Activated naive CD8-positive, alpha-beta T cell treated with anti-CD3 and anti-CD28 coated beads, Interleukin-2, amount 50 U/mL, for 24 hours (primary cell): ENCODE results near the gene CHSY3.
"Not testable (repeated sequence)": the region's sequence is repeated elsewhere in the genome, so short reads cannot be mapped to it uniquely, and the experiment has no call there.

Experiments
- ATAC-seq: fragments of 150-1000 bp; cut with Tn5 transposase; one replicate; pipeline ENCODE4 v1.10.0; 2021
- DNase-seq: peaks from one replicate; pipeline ENCODE4 v3.0.0; 2021
- H3K27ac Mint-ChIP-seq: one replicate; pipeline ENCODE4 v1.8.0; 2021; ENCODE audit warnings: mild to moderate bottlenecking, mixed read lengths
- H3K27me3 Mint-ChIP-seq: one replicate; pipeline ENCODE4 v1.8.0; 2021; ENCODE audit warnings: mixed read lengths
- H3K36me3 Mint-ChIP-seq: one replicate; pipeline ENCODE4 v1.8.0; 2021; ENCODE audit warnings: low read depth, mixed read lengths
- H3K4me1 Mint-ChIP-seq: one replicate; pipeline ENCODE4 v1.8.0; 2021; ENCODE audit warnings: mixed read lengths
- H3K4me3 Mint-ChIP-seq: one replicate; pipeline ENCODE4 v1.8.0; 2021; ENCODE audit warnings: mild to moderate bottlenecking, moderate library complexity, mixed read lengths
- H3K9me3 Mint-ChIP-seq: one replicate; pipeline ENCODE4 v1.8.0; 2021; ENCODE audit warnings: mixed read lengths

CHSY3 gene

DNA sequence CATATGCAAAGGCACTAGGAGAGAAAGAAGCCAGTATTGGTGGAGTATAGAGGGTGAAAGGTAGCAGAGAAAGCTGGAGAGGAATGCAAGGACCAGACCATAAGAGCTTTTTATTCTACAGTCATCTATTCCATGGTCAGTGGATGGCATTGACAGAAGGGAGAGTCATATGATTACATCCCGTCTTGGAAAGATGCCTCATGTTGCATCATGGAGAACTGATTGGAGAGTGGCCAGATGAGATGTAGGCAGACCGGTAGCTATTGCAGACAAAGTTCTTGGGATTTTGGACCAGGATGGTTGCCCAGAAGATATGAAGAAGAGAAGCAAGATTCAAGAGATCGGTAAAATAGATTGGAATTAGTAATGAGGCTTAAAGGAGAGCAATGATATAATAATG is 260.7 kb downstream of the CHSY3 start:
- DNase-seq (no peak), ATAC-seq (no peak)
- H3K27me3 Mint-ChIP-seq, result peaks cover 5% of the 10 kb centered on the region
- H3K9me3 Mint-ChIP-seq, result no peaks in the 10 kb centered on the region
- no peak overlapping the region for H3K4me3 Mint-ChIP-seq
- H3K36me3 Mint-ChIP-seq, result no peaks in the 10 kb centered on the region
- H3K27ac Mint-ChIP-seq, result no peak overlapping the region
- H3K4me1 Mint-ChIP-seq, result no peaks in the 10 kb centered on the region

DNA sequence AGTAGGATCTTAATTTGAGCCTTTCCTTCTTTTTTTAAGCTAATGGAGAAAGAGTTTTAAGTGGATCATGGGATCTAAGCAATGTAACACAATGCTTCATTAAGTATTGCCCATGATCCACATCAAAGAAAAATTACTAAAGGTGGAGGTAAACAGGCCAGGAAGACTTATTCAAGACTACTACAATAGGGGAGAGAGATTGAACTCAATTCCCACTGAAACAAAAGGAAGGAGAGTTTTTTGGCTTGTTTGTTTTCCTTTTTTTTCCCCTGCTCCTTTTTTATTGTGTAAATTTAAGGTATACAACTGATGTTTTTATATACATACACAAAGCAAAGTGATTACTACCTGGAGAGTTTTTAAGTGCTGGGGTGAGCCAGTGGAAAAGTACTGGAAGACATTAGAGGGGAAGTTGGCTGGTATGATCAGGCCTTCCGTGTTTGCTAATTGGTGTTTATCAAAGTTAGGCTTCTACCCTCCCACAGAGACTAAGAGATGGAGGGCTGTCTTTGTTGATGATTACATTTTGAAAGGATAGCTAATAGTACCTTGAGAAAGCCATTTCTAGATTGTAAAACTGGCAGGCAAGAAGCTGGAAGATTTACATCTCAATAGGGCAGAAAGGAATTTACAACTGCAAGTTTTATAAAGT is 262.7 kb downstream of the CHSY3 start:
- Mint-ChIP-seq H3K4me3 (no peak overlapping the region), H3K27ac (no peak overlapping the region), H3K4me1 (no peaks in the 10 kb centered on the region), H3K36me3 (no peaks in the 10 kb centered on the region), H3K27me3 (no peaks in the 10 kb centered on the region), H3K9me3 (no peaks in the 10 kb centered on the region)
- no peak for DNase-seq
- no peak for ATAC-seq

DNA sequence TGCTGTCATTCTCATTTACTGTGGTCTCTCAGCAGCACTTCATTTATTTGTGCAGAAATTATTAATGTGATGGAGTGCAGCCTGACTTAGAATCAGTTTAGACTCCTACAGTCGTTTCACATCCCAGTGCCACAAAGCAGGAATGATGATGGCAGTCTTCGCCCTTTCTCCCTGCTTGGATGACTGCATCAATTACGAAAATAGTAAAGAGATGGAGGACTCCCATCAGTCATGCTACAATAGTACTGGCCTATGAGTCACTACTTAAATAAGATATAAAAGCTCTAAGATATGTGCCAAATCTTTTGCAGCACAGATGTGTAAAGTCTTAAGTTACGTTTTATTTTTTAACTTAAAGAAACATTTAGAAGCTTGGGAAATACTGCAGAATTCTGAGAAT is 263.9 kb downstream of the CHSY3 start:
- Mint-ChIP-seq H3K9me3 (no peaks in the 10 kb centered on the region), H3K4me3 (no peak overlapping the region), H3K36me3 (no peaks in the 10 kb centered on the region), H3K27me3 (no peaks in the 10 kb centered on the region), H3K27ac (no peak overlapping the region), H3K4me1 (no peaks in the 10 kb centered on the region)
- no peak for ATAC-seq
- DNase-seq, result no peak

DNA sequence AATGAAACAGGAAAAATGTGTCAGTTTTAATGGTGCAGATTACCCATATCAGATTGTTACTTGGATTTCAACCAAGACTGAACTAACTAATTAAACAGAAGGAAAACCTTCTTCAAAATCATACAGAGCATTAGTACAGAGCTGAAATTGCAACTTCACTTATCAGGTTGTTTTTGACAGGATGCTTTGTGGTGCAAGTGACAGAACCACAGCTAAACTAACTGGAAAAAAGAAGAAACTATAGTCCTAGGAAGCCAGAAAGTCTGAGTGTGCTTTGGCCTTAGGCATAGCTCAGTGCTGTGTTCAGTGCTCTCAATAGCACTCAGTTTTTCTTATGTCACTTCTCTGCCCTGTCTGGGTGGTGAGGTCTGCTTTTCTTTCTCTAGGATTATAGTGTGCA is 267.4 kb downstream of the CHSY3 start:
- no peaks in the 10 kb centered on the region for H3K4me1 Mint-ChIP-seq
- ATAC-seq (no peak), DNase-seq (no peak)
- no peaks in the 10 kb centered on the region for H3K36me3 Mint-ChIP-seq
- H3K27me3 Mint-ChIP-seq, result no peaks in the 10 kb centered on the region
- no peak overlapping the region for H3K27ac Mint-ChIP-seq
- H3K9me3 Mint-ChIP-seq, result no peaks in the 10 kb centered on the region
- no peak overlapping the region for H3K4me3 Mint-ChIP-seq

DNA sequence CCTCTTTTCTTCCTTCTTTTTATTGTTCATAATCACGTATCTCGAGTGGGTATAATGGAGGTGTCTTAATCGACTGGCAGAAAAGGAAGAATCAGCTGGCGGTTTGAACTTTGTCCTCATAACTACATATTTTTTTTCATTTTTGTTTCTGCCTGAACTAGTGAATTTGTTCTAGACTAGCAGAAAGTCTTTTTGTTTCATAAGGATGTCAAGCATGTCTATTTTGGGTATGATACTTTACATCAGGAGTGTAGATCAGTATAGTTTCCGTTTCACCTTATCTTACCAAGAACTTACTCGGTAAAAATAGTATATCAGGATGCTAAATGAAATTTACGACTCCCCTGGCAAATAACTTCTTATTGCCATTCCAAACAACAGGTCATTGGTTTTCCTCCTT is 278.9 kb downstream of the CHSY3 start:
- H3K27me3 Mint-ChIP-seq, result peaks cover 2% of the 10 kb centered on the region
- no peak for ATAC-seq
- no peaks in the 10 kb centered on the region for H3K36me3 Mint-ChIP-seq
- no peaks in the 10 kb centered on the region for H3K4me1 Mint-ChIP-seq
- DNase-seq, result no peak
- H3K27ac Mint-ChIP-seq, result no peak overlapping the region
- H3K4me3 Mint-ChIP-seq, result no peak overlapping the region
- no peaks in the 10 kb centered on the region for H3K9me3 Mint-ChIP-seq

DNA sequence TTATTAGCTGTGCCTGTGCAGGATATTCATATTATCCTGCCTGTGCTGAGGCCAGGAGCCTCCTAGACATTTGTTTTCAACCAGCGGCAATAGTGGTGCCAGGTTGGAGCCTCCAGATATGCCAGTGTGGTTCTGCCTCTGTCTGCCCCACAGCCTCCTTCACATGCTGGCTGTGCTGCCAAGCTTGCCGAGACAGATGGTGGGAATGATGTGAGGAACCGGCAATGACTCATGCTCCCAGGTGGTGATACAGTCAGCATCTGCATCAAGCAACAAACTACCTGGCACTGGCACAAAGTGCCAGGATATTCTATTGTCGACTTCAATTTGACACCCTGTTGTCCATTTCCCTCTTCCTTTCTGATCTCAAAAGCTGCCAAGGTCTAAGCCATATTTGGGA is 285.7 kb downstream of the CHSY3 start:
- Mint-ChIP-seq H3K36me3 (no peaks in the 10 kb centered on the region), H3K27me3 (no peaks in the 10 kb centered on the region), H3K27ac (no peak overlapping the region), H3K4me1 (no peaks in the 10 kb centered on the region), H3K4me3 (no peak overlapping the region), H3K9me3 (no peaks in the 10 kb centered on the region)
- DNase-seq (no peak), ATAC-seq (no peak)

DNA sequence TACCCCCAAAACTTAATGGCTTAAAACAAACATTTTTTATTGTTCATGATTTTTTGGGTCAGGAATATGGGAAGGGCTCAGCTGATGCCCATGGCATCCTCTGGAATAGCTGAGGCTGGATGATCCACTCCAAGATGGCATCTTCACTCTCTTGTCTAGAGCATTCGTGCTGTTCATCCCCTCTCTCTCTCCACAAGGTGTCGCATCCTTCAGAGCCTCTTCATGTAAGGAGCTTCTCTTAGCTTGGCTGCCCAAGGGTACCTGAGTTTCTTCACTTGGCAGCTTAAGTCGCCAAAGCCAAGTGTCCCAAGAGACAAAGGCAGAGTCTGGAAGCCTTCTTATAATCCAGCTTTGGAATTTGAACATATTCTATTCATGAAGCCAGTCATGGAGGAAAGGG is 294.7 kb downstream of the CHSY3 start:
- Mint-ChIP-seq H3K4me1 (no peaks in the 10 kb centered on the region), H3K36me3 (no peaks in the 10 kb centered on the region), H3K9me3 (no peaks in the 10 kb centered on the region), H3K27me3 (no peaks in the 10 kb centered on the region), H3K27ac (no peak overlapping the region), H3K4me3 (no peak overlapping the region)
- DNase-seq (no peak), ATAC-seq (no peak)

DNA sequence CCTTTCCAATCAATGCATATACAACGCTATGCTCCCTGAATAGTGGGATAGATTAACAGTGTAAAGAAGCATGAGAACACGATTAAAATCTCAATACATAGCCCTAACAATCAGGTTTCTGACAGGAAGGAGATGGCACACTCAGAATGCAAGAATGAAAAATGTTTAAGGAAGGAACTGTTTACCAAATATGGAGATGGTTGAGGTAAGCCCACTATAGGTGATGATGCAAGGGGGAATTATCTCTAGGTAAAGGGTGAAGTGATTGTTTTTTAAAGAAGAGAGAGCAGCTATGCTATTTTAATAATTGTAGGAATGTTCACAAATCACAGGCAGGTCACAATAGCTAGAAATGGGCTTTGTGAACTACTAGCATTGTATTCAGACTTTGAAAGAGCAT is 302.4 kb downstream of the CHSY3 start:
- DNase-seq, result no peak
- ATAC-seq, result no peak
- H3K9me3 Mint-ChIP-seq, result no peaks in the 10 kb centered on the region
- H3K4me3 Mint-ChIP-seq, result no peak overlapping the region
- no peaks in the 10 kb centered on the region for H3K27me3 Mint-ChIP-seq
- no peak overlapping the region for H3K27ac Mint-ChIP-seq
- H3K36me3 Mint-ChIP-seq, result no peaks in the 10 kb centered on the region
- no peaks in the 10 kb centered on the region for H3K4me1 Mint-ChIP-seq

DNA sequence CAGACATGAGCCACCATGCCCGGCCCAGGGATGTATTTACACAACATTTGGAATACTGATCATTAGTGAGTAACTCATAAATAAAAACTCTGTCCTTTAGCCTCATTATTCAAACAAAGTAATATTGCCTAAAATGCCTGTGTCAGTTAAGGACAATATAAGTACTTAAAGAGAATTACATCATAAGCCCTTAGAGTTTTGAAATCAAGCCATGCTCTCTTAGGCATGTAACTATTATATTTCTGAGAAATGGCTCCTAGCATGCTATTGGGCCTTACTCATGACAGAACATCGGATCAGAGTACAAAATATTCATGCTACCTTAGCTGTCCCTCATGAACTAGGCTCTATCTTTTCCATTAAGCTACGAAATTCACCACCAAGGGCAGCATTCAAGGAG is 309.3 kb downstream of the CHSY3 start:
- Mint-ChIP-seq H3K36me3 (no peaks in the 10 kb centered on the region), H3K27me3 (no peaks in the 10 kb centered on the region), H3K4me3 (no peak overlapping the region), H3K9me3 (no peaks in the 10 kb centered on the region), H3K4me1 (no peaks in the 10 kb centered on the region), H3K27ac (no peak overlapping the region)
- ATAC-seq (no peak), DNase-seq (no peak)

DNA sequence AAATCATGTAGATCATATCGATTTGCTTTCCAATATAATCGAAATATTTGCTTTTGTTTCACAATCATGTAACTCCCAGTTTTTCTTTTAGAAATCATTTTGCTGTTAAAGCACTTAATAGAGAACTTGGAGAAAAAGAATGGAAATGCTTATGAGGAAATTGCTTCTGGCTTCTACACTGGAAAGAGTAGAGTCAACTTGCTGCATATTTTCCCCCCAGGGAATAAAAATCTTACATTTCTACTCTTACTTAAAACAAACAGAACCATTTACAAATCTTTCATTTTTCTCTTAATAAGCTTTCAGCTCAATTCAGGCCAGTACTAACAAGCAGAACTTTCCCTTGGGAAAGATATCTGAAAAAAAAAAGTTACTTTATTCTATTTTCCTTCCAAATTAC is 312.0 kb downstream of the CHSY3 start:
- H3K4me3 Mint-ChIP-seq, result no peak overlapping the region
- DNase-seq, result no peak
- no peak for ATAC-seq
- H3K27me3 Mint-ChIP-seq, result no peaks in the 10 kb centered on the region
- H3K4me1 Mint-ChIP-seq, result no peaks in the 10 kb centered on the region
- H3K27ac Mint-ChIP-seq, result no peak overlapping the region
- no peaks in the 10 kb centered on the region for H3K9me3 Mint-ChIP-seq
- H3K36me3 Mint-ChIP-seq, result no peaks in the 10 kb centered on the region

DNA sequence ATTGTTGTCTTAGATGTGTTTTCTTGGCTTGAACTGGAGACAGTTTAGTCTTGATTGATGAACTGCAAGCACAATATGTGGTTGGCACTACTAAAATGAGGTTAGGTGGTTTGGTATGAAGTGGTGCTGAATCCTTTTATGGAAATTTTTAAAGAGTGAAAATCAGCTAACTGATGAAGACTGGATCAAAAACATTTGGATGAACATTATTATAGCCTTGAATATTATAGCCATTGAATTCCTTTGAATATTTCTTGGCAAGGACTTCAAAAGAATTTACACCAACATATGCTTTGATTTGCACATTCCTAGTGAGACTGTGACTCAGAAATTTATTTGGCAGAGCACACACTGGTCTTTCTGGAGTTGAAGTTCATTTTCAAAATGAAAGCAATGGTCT is 318.3 kb downstream of the CHSY3 start:
- Mint-ChIP-seq H3K4me3 (no peak overlapping the region), H3K27ac (no peak overlapping the region), H3K36me3 (no peaks in the 10 kb centered on the region), H3K9me3 (no peaks in the 10 kb centered on the region), H3K27me3 (no peaks in the 10 kb centered on the region), H3K4me1 (no peaks in the 10 kb centered on the region)
- no peak for DNase-seq
- no peak for ATAC-seq

DNA sequence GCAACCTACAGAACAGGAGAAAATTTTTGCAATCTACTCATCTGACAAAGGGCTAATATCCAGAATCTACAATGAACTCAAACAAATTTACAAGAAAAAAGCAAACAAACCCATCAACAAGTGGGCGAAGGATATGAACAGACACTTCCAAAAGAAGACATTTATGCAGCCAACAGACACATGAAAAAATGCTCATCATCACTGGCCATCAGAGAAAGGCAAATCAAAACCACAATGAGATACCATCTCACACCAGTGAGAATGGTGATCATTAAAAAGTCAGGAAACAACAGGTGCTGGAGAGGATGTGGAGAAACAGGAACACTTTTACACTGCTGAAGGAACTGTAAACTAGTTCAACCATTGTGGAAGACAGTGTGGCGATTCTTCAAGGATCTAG is 322.3 kb downstream of the CHSY3 start:
- not testable (repeated sequence) for H3K9me3 Mint-ChIP-seq, ATAC-seq, H3K4me3 Mint-ChIP-seq, DNase-seq, H3K27ac Mint-ChIP-seq, H3K36me3 Mint-ChIP-seq, H3K4me1 Mint-ChIP-seq, H3K27me3 Mint-ChIP-seq

DNA sequence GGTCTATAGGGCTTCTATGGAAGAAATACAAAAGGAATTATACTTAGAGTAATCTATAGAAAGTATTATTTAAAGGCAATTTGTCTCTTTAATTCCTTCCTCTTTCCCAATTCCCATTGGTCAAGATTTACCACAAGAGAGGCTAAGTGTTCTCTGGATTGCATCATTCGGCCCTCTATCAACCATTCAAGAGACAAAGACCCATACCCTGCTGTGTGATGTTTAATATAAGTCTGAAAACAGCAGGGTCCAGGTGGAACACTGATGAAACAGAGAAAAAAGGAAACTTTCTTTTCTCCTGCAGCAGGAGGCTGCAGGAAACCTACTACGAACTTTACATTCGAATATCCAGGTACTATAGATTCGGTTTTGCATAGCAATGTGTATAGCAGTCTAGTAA is 323.4 kb downstream of the CHSY3 start:
- Mint-ChIP-seq H3K27me3 (no peaks in the 10 kb centered on the region), H3K4me1 (no peaks in the 10 kb centered on the region), H3K36me3 (no peaks in the 10 kb centered on the region), H3K27ac (no peak overlapping the region), H3K4me3 (no peak overlapping the region), H3K9me3 (no peaks in the 10 kb centered on the region)
- DNase-seq (no peak), ATAC-seq (no peak)

DNA sequence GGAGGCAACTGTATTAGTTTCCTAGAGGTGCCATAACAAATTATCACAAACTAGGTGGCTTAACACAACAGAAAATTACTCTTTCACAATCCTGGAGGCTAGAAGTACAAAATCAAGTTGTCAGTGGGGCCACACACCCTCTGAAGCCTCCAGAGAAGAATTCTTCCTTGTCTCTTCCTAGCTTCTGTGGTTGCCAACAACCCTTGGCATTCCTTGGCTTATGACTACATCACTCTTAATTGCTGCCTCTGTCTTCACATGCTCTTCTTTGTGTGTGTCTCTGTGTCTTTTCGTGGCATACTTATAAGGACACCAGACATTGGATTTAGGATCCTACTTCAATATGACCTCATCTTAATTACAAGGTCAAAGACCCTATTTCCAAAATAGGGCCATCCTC is 327.5 kb downstream of the CHSY3 start:
- Mint-ChIP-seq H3K36me3 (no peaks in the 10 kb centered on the region), H3K4me1 (no peaks in the 10 kb centered on the region), H3K9me3 (peaks cover 6% of the 10 kb centered on the region), H3K4me3 (no peak overlapping the region), H3K27me3 (no peaks in the 10 kb centered on the region), H3K27ac (no peak overlapping the region)
- DNase-seq, result no peak
- no peak for ATAC-seq

DNA sequence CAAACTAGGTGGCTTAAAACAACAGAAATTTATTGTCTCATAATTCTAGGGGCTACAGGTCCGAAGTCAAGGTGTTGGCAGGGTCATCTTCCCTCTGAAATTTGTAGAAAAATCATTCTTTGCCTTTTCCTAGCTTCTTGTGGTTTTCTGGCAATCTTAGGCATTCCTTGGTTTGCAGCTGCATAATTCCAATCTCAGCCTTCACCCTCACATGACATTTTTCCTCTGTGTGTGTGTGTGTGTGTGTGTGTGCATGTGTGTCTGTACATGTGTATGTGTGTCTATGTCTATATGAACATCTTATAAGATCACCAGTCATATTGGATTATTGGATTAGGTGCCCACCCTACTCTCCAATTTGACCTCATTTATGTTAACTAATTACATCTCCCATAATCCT is 330.6 kb downstream of the CHSY3 start:
- Mint-ChIP-seq H3K27ac (no peak overlapping the region), H3K27me3 (no peaks in the 10 kb centered on the region), H3K4me3 (no peak overlapping the region), H3K36me3 (no peaks in the 10 kb centered on the region), H3K4me1 (no peaks in the 10 kb centered on the region), H3K9me3 (peaks cover 6% of the 10 kb centered on the region)
- DNase-seq (no peak), ATAC-seq (no peak)
